ENCODE data around the gene MOGAT3. TPM values are rescaled to one million over a fixed set of nuclear protein-coding genes. Genes with fewer than 3 reads are reported as not detected.

The MOGAT3 gene, protein sequence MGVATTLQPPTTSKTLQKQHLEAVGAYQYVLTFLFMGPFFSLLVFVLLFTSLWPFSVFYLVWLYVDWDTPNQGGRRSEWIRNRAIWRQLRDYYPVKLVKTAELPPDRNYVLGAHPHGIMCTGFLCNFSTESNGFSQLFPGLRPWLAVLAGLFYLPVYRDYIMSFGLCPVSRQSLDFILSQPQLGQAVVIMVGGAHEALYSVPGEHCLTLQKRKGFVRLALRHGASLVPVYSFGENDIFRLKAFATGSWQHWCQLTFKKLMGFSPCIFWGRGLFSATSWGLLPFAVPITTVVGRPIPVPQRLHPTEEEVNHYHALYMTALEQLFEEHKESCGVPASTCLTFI
- total RNA-seq: not detected in 2 replicates

DNA sequence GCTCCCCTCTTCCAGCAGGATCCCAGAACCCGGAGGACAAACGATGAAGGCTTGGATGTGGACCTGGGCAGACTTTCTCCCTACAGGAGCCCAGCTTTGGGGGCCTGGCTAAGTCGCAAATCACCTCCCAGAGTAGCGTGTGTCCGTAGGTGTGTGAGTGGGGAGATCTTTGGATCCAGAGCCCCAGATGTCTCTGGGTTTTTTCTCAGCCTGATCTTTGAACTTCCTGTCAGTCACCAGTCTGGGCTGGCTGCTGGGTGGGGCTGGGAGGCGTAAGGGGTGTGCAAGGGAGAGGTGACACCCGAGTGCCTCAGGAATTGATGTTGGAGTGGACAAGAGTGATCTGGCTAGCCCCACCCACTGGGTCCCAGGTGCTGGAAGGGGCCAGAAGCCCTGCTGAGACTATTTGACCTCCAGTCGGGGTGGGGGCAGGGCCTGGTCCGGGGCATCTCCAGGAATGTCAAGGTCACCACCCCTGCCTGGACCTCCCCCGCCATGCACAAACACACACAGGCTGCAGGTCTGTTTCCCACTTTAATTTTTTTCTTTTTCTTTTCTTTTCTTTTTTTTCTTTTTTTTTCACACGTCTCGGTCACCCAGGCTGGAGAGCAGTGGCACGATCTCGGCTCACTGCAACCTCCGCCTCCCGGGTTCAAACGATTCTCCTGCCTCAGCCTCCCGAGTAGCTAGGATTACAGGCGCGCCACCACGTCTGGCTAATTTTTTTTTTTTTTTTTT is at the start of gene MOGAT3:
Gene MOGAT3, minus strand, starts transcription at position 175 of the 738 bp plus-strand sequence. CDS start 182 bp downstream, outside the sequence.

DNA sequence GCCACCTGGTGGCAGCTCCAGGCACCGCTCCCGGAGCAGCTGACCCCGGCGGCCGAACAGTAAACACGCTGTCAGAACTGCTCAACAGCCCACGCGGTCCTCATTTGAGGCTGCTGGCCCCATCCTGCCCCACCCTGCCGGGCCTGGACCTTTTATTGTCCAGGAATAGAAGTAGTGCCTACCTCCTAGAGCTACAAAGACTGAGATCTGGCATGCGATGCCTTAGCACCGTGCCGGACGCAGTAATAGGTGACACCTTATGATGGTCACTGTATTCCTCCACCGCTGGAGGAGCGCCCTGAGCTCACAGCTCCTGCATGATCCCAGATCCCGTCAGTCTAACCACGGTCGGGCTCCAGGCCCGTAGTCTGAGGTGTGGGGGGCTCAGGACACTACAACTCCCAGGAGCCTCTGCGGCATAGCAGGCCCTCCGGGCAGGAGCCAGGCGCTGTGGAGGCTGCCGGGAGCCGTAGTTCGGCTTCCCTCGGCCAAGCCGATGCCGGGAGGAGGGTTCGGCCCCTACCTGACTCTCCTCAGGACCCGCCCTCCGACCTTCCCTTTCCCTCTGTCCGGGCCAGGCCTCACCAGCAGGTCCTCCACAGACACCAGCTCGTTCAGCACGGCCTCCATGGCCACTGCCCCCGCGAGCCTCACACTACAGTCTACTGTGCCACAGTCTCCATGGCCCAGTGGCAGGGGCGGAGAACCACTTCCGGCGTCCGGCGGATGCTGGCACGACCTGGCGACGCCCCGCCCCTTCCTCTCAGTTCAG is 43.7 kb upstream of the MOGAT3 start, which contains the start of gene FIS1:
Gene FIS1, minus strand, starts transcription at position 707 of the 772 bp plus-strand sequence. Its CDS starts 77 bp downstream, at position 630.

DNA sequence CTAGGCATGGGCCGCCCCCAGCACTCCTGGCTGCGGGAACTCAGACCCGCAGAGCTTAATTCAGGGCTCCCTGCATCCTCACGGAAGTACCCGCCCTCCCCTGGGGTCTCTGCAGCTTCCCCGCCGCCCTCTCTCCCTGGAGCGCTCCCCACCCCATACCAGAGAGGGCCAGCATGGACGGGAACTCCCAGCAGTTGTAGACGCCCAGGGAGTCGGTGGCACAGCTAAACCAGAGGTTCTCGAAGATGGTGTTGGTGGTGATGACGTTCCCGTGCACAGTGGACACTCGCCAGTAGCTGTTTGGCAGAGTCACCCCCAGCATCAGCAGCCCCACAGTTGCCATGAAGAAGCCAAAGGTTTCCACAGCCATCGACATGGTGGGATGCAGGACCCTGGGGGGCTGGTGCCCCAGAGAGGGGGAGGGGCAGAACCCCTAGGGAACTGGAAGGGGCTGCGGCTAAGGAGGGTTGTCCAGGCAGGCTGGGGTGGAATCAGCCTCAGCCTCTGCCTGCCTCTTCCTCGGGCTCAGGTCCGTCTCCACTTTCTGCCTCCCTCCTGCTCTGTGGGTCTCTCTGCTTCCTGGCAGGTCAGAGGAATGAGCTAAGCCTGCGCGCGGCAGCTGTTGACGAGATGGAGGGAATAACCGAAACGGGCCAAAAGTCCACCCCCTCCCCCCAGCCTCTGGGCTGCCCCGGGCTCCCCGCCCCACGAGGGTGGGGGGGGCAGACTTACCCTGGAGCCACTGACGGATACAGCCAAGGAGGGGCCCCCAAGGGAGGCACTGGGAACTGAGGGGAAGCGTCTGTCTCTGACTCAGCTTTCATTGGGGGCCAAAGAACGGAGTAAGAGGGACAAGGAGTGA is 36.6 kb upstream of the MOGAT3 start, which contains the start of gene CLDN15:
Gene CLDN15, minus strand, starts transcription at position 597 of the 862 bp plus-strand sequence. Its CDS starts 221 bp downstream, at position 376.

DNA sequence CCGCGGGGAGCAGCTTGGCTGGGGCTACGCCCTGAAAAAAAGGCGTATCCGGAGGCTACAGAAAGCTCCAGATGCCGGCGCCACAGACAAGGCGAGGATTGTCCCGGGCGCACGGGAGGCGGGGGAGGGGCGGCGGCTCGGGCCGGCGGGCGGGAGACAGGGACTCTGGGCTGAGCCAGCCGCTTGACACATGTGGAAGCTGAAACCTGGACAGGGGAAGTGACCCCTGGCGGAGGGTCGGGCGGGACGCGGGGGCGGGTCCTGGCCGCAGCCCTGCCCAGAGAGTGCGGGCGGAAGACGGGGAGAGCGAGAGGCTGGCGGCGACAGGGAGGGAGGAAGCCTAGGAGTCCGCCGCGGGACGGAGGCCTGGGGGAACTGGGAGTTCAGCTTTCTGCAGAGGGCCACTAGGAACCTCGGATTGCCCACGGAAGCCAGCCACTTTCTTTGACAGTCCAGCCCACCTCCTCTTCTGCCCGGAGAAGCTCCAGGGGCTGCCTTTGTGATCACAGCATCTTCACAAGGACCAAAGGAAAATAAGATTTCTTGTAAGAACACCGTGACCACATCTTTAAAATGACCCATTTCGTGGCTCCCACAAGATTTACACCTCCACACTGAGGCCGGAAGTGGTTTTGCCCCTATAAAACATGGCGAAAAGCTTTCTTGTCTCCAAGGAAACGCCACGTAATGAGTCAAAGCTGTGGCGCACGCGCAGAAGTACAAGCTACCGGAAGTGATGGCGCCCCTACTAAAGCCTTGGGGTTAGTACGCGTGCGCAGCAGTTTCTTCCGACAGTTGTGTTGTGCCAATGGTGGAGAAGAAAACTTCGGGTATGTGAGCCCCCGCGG is 16.8 kb upstream of the MOGAT3 start, which contains the start of the genes PLOD3 and ZNHIT1:
Gene PLOD3, minus strand, starts transcription at position 194 of the 848 bp plus-strand sequence. CDS start 307 bp downstream, outside the sequence.
Gene ZNHIT1, plus strand, starts transcription at position 778 of the 848 bp plus-strand sequence. Its CDS starts 31 bp downstream, at position 809.

DNA sequence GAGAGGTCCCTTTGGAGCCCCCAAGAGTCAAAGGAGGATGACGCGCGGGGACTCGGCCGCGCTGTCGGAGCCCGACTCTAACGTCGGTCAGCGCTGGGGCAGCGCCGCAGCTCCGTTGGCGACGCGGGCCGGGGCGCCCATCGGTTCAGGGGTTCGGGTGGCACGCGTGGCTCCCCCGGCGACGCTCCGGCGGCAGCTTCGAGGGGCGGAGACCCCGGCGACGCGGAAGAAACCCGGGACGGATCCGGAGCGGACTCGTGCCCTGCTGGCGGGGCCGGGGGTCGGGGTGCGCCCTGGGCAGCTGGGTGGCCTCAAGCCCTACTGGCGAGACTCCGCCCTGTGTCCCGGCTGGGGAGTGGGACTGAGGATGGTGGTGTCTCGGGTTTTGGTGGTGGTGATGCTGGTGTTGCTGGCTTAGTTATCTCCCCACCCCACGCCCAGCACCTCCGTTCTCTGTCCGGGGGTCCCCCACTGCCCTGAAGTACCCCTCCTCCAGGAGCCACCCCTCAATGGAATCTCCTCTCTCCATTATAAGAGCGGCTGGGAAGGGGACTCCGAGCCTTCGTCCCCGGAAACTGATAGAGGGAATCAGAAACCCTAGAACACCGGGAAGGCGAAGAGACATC is 20.6 kb downstream of the MOGAT3 start, which contains the start of gene NAT16:
Gene NAT16, minus strand, starts transcription at position 164 of the 626 bp plus-strand sequence. CDS start 5,486 bp downstream, outside the sequence.

DNA sequence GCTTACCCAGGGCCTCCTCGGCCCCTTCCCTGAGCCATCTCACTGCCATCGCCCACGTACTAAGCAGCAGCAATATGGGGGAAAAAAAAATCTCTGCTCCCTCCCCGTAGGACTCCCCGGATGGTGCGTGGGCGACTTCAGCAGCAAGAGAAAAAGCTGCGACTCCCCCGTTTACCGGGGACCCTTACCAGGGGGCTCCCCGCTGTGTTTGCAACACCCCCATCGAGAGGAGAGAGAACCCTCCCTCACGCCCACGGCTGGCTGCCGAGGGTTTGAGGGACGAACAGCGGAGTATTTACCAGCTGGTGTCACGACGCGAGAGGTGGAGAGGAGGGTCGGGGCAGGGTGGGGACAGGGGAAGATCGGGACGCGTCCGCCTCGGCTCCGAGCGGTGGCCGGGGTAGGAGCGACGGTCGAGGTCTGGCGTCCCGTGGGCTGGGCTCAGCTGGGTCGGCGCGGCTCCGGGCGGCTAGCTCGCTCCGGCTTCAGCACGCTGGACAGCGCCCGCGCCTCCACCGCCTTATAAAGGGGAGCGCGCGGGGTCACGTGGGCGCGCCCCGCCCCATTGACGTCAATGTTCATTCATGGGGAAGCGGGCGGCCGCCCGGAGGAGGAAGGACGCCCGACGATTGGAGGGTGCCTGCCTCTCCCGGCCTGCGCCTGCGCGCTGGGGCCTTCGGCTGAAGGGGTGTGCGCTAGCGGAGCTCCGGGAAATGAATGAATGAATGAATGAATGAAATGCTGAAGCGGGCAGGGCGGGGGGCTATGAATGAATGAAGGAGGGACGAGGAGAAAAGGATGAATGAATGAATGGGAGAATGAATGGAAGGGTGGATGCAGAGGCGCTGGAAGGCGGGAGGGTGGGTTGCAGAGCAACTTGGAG is 35.5 kb downstream of the MOGAT3 start, which contains the start of gene VGF:
Gene VGF, minus strand, starts transcription at position 495 of the 883 bp plus-strand sequence. CDS start 726 bp downstream, outside the sequence.

DNA sequence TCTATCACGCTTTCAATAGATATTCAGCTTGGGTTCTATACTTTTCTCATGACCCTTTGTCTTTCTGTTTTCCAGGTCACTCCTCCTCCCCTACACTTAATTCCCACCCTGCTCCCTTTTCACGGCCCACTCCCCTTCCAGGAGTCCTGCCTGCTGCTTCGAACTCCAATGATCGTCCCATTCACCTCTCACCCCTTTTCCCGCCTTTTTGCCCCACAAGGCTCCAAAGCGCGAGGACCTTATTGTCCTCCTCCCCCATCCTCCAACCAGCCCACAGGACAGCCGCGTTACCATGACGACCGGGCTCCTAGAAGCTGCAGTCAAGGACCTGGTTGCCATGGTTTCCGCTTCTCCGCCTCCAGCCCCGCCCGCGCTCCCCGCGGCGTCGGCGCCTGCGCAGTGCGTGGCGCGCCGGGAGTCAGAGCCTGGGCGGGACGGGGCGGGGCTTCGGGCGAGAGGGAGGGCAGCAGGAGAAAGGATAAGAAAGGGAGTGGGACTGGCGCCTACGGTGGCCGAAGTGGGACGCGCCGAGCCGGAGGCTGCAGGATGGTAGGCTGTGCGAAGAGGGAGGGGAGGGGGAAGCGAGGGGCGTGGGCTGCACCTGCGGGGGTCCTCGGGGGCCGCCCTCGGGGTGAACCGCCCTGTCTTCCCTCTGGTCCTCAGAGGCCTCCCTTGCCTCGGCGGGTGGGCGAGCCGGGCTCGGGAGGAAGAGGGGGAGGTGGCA is 46.7 kb downstream of the MOGAT3 start, which contains the start of gene AP1S1:
Gene AP1S1, plus strand, starts transcription at position 508 of the 724 bp plus-strand sequence. Its CDS starts 39 bp downstream, at position 547.

Other genes with a start within 250 kb of the MOGAT3 start
- not detected in 2 replicates for gene MUC12, start 231.5 kb downstream of the MOGAT3 start, total RNA-seq
- gene MUC17, start 181.0 kb downstream of the MOGAT3 start, total RNA-seq: not detected in 2 replicates
- gene TRIM56, start 115.6 kb downstream of the MOGAT3 start, total RNA-seq: 18.7 and 36.1 TPM in 2 replicates
- gene SERPINE1, start 73.9 kb downstream of the MOGAT3 start, total RNA-seq: 1,365 and 3,900 TPM in 2 replicates
- gene AP1S1, start 46.6 kb downstream of the MOGAT3 start, total RNA-seq: 154 and 216 TPM in 2 replicates
- gene VGF, start 35.5 kb downstream of the MOGAT3 start, total RNA-seq: under 0.01 TPM in 1 of 2 replicates, not detected in the other
- gene NAT16, start 20.7 kb downstream of the MOGAT3 start, total RNA-seq: not detected in 2 replicates
- 58.9 and 99.5 TPM in 2 replicates for gene PLOD3, start 16.5 kb upstream of the MOGAT3 start, total RNA-seq
- 94.3 and 111 TPM in 2 replicates for gene ZNHIT1, start 17.1 kb upstream of the MOGAT3 start, total RNA-seq
- gene CLDN15, start 36.8 kb upstream of the MOGAT3 start, total RNA-seq: 2.3 and 3.8 TPM in 2 replicates
- gene FIS1, start 44.0 kb upstream of the MOGAT3 start, total RNA-seq: 267 and 300 TPM in 2 replicates
- gene IFT22, start 120.8 kb upstream of the MOGAT3 start, total RNA-seq: 16.8 and 23.5 TPM in 2 replicates
- not detected in 2 replicates for gene COL26A1, start 161.8 kb upstream of the MOGAT3 start, total RNA-seq

Measured in endothelial cell of coronary artery (primary cell).